ENCODE measurements around the gene CD28.

GRCh38 chr2:203670939-203671338 lies 35.5 kb upstream of the CD28 start:
- TF ChIP-seq PHF8 (IDR thresholded peaks at IDR 0.05; ENCODE audit: borderline replicate concordance, low read length) (no peak), HNRNPUL1 (IDR thresholded peaks at IDR 0.05; ENCODE audit: low read length) (no peak), NCOA2 (IDR thresholded peaks at IDR 0.05; ENCODE audit: partially characterized antibody in 2 of 2) (no peak), ZNF407 (IDR thresholded peaks at IDR 0.05; ENCODE audit: low read depth) (no peak)

All from K562 (cell line).